Activated CD8-positive, alpha-beta memory T cell treated with anti-CD3 and anti-CD28 coated beads for 1 hour (primary cell): ENCODE measurements around the gene DOK3.
"Not testable (repeated sequence)": the region's sequence is repeated elsewhere in the genome, so short reads cannot be mapped to it uniquely, and the experiment has no call there.

ENCODE experiments used
- DNase-seq, 2 donors: peaks; one replicate each; pipeline ENCODE4 v3.0.0-alpha.2; 2020; ENCODE audit warnings: low read depth in 1 of 2; ENCODE audit errors: extremely low read depth in 1 of 2

The DOK3 gene

DNA sequence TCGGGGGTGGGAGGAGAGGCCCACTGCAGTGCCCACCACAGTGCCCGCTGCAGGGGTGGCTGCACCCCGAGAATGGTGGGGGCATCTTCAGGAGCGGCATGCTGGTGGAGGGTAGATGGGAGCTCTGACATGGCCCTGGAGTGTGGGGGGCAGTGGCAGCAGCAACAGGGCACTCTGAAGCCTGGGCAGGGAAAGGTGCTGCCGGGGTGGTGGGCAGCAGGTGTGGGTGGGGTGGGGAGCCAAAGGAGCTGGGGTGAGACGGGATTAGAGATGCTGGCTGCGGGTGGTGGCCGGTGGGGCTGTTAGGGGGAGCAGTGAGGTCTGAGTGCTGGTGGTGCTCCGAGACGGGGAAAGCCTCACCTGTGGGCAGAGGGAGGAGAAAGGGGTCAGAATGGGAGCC, 26.8 kb upstream of the DOK3 start:
- DNase-seq, result no peak

DNA sequence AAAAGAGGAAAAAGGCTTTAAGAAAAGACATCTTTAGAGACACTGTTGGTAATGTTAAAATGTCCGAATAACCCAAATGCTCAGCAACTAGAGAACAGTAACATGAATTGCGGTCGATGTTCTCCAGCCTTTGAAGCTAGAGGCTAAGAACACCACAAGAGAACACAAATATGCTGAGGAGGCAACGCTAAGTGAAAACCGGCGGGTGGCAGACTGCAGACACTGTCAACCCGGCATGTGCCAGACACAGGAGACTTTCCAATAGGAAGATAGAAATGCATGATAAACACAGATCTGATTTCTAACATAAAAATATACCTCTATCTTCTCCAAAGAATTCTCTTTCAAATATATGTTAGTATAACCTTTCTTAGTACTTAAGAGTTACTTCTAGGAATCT, 25.5 kb upstream of the DOK3 start:
- no peak for DNase-seq

DNA sequence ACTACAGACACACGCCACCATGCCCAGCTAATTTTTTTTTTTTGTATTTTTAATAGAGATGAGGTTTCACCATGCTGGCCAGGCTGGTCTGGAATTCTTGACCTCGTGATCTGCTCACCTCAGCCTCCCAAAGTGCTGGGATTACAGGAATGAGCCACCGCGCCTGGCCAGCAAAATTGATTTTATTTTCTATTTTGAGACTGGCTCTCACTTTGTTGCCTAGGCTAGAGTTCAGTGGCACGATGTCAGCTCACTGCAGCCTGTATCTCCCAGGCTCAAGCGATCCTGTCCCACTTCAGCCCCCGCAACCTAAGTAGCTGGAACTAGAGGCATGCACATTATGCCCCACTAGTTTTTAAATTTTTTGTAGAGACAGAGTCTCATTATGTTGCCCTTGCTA, 24.8 kb upstream of the DOK3 start:
- DNase-seq, result not testable (repeated sequence)

DNA sequence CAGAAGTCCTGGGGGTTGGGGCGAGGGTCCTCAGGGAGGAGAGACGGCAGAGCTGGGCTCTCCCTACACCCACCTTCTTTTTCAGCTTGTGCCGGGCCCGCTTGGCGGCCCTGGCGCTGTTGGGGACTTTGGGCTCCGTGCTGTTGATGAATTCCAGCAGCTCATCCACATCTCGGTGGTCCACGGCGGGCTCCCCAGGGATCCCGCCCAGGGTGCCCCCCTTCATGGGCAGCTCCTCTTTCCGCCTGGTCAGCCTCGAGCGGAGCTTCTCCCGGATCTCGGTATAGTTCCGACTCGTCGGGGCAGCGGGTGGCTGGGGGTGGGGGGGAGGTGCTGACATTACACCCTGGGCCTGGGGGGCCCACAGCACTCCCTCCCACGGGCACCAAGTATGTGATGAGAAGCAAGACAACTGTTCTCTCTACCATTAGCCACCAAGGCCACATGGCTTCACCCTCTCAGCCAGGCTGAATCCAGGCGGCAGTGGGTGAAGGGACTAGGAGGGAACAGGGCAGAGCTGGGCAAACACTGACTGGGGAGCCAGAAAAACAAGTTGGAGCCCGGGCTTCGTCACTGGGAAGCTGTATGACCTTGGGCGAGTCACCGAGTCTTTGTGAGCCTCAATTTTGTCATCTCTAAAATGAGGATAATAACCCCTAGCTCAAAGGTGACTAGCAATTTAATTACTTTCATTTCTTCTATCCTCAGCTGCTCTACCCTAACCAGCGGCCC, 21.7 kb upstream of the DOK3 start:
- no peak for DNase-seq

GRCh38 chr5:177530638-177531037, 21.0 kb upstream of the DOK3 start:
- no peak for DNase-seq

DNA sequence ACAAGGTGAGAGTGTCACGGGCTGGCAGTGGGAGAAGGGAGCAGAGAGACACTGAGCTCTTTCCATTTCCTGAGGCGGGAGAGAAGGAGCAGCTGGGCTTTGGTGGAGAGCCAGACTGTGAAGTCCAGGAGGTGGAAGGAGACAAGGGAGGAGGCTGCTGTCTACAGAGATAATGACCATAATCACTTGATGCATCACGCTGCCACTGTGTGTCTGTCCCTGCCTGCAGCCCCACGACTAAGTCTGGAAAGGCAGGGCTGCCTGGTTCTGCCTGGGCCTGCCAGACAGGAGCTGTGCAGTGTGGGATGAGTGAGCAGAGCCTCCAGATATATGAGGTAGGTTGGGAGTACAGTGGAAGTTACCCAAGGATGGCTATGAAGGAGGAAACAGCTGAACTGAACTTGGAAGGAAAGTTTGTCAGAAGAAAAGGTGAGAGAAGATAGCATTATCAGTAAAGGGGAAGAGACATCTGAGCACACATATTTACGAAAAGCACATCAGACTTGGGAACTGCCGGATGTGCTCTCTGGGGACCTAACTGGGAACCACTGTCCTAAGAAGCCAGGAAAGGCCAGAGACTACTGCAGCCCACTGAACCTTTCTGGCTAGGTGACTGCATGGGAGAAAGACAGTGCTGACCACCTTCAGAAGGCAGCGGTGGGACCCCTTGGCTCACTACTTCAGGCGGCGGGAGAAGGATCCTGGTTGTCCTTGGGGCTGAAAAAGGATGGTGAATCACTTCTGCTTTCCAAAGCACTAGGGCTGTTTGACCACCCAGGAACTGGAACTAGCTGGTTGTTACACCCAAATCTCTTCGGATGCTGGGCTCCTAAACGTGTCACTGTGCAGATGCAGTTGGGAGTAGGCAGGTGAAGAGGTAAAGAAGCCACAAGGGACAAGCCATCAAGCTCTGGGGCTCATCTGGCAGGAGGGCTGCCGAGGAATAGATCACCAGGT, 19.9 kb upstream of the DOK3 start:
- no peak for DNase-seq

DNA sequence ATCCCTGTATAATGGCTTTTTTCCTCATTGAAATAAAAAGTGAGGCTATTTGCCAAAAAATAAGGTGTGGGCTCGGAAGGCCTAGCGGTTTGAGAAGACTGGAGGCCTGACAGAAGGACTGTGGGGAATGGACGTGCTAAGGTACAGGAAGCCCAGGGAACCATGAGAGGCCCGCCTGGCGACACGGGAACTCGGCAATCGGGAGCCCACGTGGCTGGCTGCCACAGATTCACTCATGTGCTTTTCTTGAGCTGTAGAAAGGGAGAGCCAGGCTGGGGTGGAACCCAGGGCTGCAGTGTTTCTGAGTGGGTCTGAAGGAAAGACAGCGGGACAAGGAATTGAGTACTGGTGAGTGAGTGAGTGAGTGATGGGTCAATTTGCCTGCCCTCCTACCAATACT, 19.0 kb upstream of the DOK3 start:
- no peak for DNase-seq

- no peak for DNase-seq
Measured at GRCh38 chr5:177527595-177527994, 18.0 kb upstream of the DOK3 start.

- no peak for DNase-seq
Measured at GRCh38 chr5:177526791-177527190, 17.2 kb upstream of the DOK3 start.

DNA sequence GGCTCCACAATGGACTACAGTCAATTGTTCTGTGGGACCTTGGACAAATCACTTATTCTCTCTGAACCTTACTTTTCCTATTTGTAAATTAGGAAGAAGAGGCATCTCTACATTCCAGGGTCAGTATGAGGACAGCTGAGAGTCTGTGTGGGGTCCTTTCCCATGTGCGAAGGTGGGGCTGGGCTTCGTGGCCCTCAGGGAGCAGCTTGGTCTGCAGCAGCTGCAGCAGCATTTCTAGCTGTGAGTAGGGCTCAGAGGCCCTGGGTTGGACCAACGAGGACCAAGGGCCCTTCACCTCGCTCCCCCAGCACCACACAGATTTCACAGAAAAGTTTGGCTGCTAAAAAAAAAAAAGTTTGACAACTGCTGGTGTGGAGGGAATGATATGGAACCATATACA, 16.6 kb upstream of the DOK3 start:
- DNase-seq, result no peak

DNA sequence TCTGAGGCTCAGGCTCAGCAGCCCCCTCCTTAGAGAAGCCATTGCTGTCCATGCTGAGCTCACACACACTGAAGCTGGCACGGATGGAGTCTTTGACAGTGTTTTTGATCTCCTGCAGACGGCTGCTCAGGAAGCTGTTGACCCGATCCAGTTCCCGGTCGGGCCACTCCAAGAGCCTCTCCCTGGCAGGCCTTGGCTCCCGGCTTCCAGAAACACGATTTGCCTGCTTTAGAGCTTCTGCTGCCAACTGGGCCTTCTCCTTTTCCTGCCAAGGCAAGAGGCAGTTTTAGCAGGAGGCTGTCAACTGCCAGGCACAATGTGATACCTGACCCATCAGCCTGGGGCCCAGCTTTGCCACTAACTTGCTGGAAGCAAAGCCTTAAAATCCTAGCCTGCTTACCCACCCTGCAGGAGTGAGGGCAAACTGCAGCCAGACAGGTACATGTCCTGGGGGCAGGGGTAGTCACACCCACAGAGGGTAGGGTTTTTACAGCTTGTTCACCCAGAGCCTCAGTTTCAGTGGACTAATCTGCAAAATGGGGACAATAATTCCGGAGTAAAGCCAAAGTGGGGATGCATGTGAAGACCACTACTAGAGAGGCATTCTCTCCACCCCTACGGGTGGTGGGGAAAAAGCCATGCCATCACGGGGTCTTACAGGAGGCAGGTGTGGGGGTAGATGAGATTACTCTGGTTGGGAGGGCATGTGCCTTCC, 15.5 kb upstream of the DOK3 start:
- DNase-seq, result no peak

- no peak for DNase-seq
Measured at GRCh38 chr5:177524539-177524900, 14.9 kb upstream of the DOK3 start.

DNA sequence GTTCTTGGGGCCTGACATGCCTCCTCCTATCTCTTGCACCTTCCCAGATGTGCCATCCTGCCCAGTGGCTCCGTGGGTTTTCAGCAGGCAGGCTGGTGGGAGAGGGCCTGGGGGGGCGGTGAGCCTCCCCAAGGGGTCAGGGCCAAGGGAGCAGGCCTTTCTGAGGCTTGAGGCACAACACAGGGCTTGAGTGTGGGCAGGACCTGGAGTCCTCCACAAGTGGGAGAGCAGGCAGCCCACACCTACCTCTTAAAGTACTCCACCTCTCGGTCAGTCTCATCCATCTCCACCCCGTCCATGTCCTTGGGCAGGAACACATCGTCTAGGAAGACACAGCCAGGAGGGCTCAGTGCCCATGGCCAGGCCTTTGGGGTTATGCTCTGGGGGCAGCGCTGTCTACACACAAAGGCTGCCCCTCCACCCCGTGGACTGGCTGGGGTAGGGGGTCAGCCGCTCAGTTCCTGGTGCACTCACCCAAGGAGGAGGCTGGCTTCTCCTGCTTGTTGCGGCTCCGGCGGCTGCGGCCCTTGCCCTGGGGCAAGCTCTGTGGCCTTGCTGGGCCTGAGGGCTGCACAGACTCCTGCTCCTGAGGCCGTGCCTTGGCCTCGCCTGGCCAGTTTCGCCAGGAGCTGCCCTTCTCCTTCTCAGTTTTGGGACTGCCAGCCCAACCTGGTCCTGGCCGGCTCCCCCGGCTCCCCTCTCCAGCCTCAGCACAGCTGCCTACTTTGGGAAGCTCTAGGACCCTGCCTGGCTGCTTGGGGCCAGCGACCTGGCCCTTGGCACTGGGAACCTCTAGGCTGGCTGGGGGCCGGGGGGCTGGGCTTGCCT, 14.3 kb upstream of the DOK3 start:
- DNase-seq, result no peak

DNA sequence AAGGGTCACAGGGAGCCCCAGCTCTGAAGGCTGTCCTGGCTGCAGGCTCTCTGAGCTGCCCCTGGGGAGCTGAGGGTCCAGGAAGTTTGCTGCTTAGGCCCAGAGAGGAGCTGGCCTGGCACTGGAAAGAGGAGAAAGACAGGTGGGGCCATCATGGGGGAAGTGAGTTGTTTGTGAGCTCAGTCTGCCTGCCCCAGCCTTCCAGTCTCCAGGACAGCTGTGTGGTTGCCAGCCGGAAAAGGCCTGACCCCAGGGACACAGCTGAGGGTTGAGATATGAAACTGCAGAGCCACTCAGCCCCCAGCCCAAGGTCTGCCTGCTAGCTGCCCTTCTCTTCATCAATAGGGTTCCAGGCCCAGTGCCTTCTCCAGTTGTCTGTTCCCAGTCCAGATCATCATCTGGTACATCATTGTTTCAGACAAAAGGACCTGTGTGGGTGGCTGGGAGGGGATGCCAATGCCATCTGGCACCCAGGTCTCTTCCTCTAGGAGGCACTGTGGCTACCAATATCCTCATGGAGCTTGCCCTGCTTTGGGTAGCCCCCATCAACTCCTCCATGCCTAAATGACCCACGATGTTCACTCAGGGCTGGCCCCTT, 11.4 kb upstream of the DOK3 start:
- DNase-seq, result no peak

DNA sequence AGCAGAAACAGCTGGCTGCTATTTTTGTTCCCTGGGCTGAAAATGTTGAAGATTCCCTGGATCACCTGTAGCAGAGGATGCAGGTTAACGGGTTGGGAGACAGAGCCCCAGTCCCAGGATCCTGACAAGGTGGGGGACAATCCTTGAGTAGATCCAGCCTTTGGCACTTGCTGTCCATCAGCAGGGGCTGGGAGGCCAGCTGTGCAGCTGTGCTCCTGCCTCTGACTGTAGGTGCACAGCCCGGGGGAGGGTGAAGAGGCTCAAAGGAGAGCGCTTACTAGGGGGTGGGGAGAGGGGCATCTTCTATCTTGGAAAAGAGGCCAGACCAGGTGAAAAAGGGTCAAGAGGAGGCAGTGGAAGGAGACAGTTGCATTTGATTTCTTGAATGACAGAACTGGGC, 10.6 kb upstream of the DOK3 start:
- no peak for DNase-seq

DNA sequence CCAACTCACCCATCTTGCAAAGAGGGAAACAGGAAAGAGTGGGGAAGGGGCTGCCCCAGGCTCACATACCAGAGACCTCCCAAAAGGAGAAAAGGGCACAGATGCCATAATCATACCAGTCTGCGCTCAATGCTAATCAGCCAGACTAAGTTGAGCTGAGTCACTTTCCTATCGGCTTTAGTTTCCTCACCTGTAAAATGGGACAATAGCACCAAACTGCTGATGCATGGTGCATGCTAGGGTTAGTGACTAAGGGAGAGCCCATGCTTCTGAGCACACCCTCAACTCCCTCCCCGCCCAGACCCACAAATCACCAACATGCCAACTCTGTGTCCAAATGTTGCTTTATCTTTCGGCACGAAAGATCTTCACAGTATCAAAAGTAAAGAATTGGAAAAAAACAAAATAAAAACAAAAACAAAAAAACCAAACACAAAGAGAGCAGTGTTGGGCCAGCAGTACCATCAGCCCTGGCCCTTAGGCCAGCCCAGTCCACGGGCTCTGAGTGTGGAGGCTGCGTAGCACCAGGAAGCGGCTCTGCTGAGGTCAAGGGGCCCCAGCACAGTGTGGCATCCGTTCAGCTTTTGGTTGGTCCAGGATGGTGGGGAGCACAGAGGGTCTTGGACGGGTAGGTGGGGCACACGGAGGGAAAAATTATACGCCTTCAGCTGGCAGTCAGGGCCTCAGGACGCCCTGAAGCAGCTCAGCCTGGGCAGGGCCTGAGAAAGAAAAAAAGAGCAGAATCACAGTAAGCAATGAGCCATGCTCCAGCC, 10.0 kb upstream of the DOK3 start:
- no peak for DNase-seq

GRCh38 chr5:177516601-177517568, 7.3 kb upstream of the DOK3 start, which contains the start of gene DDX41:
Gene DDX41, minus strand, starts transcription at chr5:177516961. Its CDS starts 16 bp downstream, at chr5:177516945.
- peak; percentile 87 to 89 for DNase-seq

GRCh38 chr5:177515580-177515979, 6.0 kb upstream of the DOK3 start:
- no peak for DNase-seq
